Measurements from ENCODE around the gene USP3. TPM values are rescaled to one million over a fixed set of nuclear protein-coding genes. Genes with fewer than 3 reads are reported as not detected.

USP3 gene
- total and polyA plus RNA-seq, 2 of the 13 experiments (the other 11 are each of a cell fraction or from before 2014, with no cell fraction given): 14.3 to 61.2 TPM

DNA sequence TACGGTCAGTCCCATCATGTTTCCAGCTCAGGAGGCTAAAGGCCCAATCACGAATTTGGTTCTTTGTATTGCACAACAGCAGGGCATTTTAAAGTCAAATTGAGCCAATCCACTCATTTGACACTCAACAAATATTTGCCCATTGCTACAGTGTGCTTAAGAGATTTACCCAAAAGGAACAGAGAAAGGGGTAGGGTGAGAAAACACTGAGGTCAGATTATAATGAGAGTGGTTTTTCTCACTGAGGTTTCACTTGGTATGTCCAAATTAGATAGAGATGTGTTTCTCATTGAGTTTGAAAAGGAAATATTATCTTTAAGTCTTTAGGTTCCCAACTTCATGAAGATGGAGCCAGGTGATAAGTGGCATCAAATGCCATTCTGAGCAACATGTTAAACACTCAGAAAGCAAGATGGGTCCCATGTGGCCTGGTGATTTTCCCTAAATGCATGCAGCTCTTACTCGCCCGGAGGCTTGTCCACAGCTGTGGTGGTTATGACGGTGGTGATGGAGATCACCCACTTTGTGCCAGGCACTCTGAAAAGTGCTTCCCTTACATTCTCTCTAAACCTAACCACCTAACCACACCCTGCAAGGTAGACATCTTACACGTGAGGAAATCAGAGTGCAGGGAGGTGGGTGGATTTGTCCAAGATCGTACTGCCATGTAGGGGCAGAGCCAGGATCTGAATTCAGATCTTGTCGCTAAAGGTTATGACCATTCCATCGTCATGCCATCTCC is 31.2 kb upstream of the USP3 start (continued):
- TF ChIP-seq SCMH1 (CRISPR knock-in tag; IDR thresholded peaks at IDR 0.05; ENCODE audit: borderline replicate concordance) (no peak), ZNF549 (CRISPR knock-in tag; IDR thresholded peaks at IDR 0.05) (no peak), FOSL1 (CRISPR knock-in tag; IDR thresholded peaks at IDR 0.05; ENCODE audit: borderline replicate concordance) (no peak), NR2C2 (CRISPR knock-in tag; IDR thresholded peaks at IDR 0.05; ENCODE audit: borderline replicate concordance) (peak; percentile 70), TSC22D2 (CRISPR knock-in tag; IDR thresholded peaks at IDR 0.05; ENCODE audit: borderline replicate concordance) (peak; percentile 49; the same call in 1 of the 2 replicates), ZNF17 (CRISPR knock-in tag; IDR thresholded peaks at IDR 0.05) (no peak), ZNF264 (CRISPR knock-in tag; IDR thresholded peaks at IDR 0.05) (peak; percentile 55; the same call in 1 of the 2 replicates), HOXA3 (CRISPR knock-in tag; IDR thresholded peaks at IDR 0.05) (peak; percentile 53; the same call in 1 of the 2 replicates), RXRB (CRISPR knock-in tag; IDR thresholded peaks at IDR 0.05; ENCODE audit: borderline replicate concordance) (peak; percentile 83), ZNF772 (CRISPR knock-in tag; IDR thresholded peaks at IDR 0.05) (peak; percentile 46; the same call in 1 of the 2 replicates), JDP2 (CRISPR knock-in tag; IDR thresholded peaks at IDR 0.05; ENCODE audit: borderline replicate concordance) (no peak), HNRNPLL (IDR thresholded peaks at IDR 0.05; ENCODE audit: low read depth, low read length, poor library complexity, severe bottlenecking) (no peak), CBX1 (IDR thresholded peaks at IDR 0.05; ENCODE audit: low read depth) (no peak), TAF1 (CRISPR knock-in tag; IDR thresholded peaks at IDR 0.05) (no peak), KLF12 (CRISPR knock-in tag; IDR thresholded peaks at IDR 0.05; ENCODE audit: borderline replicate concordance) (no peak), TBP (CRISPR knock-in tag; IDR thresholded peaks at IDR 0.05) (no peak)
- TF ChIP-seq, protein P1, sequence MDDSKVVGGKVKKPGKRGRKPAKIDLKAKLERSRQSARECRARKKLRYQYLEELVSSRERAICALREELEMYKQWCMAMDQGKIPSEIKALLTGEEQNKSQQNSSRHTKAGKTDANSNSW (CRISPR knock-in tag; IDR thresholded peaks at IDR 0.05; ENCODE audit: borderline replicate concordance): no peak
- TF ChIP-seq, protein P2, sequence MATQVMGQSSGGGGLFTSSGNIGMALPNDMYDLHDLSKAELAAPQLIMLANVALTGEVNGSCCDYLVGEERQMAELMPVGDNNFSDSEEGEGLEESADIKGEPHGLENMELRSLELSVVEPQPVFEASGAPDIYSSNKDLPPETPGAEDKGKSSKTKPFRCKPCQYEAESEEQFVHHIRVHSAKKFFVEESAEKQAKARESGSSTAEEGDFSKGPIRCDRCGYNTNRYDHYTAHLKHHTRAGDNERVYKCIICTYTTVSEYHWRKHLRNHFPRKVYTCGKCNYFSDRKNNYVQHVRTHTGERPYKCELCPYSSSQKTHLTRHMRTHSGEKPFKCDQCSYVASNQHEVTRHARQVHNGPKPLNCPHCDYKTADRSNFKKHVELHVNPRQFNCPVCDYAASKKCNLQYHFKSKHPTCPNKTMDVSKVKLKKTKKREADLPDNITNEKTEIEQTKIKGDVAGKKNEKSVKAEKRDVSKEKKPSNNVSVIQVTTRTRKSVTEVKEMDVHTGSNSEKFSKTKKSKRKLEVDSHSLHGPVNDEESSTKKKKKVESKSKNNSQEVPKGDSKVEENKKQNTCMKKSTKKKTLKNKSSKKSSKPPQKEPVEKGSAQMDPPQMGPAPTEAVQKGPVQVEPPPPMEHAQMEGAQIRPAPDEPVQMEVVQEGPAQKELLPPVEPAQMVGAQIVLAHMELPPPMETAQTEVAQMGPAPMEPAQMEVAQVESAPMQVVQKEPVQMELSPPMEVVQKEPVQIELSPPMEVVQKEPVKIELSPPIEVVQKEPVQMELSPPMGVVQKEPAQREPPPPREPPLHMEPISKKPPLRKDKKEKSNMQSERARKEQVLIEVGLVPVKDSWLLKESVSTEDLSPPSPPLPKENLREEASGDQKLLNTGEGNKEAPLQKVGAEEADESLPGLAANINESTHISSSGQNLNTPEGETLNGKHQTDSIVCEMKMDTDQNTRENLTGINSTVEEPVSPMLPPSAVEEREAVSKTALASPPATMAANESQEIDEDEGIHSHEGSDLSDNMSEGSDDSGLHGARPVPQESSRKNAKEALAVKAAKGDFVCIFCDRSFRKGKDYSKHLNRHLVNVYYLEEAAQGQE (IDR thresholded peaks at IDR 0.05; ENCODE audit: borderline replicate concordance in 1 of 2, low read depth in 1 of 2, low read length in 2 of 2): no peak; a peak in 1 of 4 replicates
- TF ChIP-seq, protein P3, sequence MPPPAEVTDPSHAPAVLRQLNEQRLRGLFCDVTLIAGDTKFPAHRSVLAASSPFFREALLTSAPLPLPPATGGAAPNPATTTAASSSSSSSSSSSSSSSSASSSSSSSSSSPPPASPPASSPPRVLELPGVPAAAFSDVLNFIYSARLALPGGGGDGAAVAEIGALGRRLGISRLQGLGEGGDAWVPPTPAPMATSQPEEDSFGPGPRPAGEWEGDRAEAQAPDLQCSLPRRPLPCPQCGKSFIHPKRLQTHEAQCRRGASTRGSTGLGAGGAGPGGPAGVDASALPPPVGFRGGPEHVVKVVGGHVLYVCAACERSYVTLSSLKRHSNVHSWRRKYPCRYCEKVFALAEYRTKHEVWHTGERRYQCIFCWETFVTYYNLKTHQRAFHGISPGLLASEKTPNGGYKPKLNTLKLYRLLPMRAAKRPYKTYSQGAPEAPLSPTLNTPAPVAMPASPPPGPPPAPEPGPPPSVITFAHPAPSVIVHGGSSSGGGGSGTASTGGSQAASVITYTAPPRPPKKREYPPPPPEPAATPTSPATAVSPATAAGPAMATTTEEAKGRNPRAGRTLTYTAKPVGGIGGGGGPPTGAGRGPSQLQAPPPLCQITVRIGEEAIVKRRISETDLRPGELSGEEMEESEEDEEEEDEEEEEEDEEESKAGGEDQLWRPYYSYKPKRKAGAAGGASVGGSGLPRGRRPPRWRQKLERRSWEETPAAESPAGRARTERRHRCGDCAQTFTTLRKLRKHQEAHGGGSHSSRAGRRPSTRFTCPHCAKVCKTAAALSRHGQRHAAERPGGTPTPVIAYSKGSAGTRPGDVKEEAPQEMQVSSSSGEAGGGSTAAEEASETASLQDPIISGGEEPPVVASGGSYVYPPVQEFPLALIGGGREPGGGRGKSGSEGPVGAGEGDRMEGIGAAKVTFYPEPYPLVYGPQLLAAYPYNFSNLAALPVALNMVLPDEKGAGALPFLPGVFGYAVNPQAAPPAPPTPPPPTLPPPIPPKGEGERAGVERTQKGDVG (CRISPR knock-in tag; IDR thresholded peaks at IDR 0.05; ENCODE audit: borderline replicate concordance): no peak
- TF ChIP-seq, protein P4, sequence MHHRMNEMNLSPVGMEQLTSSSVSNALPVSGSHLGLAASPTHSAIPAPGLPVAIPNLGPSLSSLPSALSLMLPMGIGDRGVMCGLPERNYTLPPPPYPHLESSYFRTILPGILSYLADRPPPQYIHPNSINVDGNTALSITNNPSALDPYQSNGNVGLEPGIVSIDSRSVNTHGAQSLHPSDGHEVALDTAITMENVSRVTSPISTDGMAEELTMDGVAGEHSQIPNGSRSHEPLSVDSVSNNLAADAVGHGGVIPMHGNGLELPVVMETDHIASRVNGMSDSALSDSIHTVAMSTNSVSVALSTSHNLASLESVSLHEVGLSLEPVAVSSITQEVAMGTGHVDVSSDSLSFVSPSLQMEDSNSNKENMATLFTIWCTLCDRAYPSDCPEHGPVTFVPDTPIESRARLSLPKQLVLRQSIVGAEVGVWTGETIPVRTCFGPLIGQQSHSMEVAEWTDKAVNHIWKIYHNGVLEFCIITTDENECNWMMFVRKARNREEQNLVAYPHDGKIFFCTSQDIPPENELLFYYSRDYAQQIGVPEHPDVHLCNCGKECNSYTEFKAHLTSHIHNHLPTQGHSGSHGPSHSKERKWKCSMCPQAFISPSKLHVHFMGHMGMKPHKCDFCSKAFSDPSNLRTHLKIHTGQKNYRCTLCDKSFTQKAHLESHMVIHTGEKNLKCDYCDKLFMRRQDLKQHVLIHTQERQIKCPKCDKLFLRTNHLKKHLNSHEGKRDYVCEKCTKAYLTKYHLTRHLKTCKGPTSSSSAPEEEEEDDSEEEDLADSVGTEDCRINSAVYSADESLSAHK (CRISPR knock-in tag; IDR thresholded peaks at IDR 0.05; ENCODE audit: borderline replicate concordance): no peak

Data from HepG2 (cell line).